GM21737 (cell line): ENCODE data around the gene KHDC4.

ENCODE experiments used
- ATAC-seq: cut with Tn5 transposase; IDR thresholded peaks from one replicate; pipeline ENCODE4 v1.9.1; 2021; ENCODE audit warnings: mild to moderate bottlenecking, moderate library complexity; ENCODE audit not compliant: unreplicated experiment

KHDC4 gene

GRCh38 chr1:155877945-155878344 lies 56.3 kb downstream of the KHDC4 start:
- no peak for ATAC-seq

- ATAC-seq: no peak
These were observed 60.4 kb downstream of the KHDC4 start for GRCh38 chr1:155873860-155874259.

DNA sequence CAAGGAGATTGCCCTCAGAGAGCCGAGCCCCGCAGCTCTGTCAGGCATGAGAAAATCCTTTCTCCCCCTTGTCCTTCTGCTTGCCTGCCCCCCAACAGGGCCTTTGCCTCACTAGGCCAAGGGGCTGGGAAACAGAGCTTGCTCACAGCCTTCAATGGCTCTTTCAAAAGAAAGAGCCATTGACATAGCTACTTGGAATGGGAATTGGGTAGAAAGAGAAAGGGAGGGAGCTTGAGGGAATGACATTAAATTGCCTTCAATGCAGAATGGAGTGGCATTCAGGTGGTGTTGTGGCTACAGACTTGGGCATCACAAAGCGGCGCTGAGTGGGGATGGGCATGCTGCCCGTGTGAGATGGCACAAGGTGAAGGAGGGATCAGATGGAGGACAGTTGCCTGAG lies 61.7 kb downstream of the KHDC4 start:
- no peak for ATAC-seq

GRCh38 chr1:155871390-155871789 lies 62.8 kb downstream of the KHDC4 start:
- no peak for ATAC-seq

GRCh38 chr1:155867766-155868165 lies 66.4 kb downstream of the KHDC4 start:
- no peak for ATAC-seq

DNA sequence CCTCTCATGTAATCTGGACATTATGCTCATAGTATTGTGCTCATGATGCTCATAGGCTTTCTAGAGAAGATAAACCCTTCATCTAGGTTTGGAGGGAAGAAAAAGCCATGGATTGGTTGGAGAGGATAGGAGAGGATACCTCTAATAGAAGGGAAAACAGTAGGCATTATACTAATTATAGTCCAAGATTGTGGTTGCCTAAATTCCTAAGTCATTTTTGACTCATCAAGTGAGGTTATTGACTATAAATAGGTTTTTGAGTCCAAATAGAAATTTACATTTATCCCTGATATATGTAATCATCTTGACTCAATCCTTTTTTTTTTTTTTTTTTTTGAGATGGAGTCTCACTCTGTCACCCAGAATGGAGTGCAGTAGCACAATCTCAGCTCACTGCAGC lies 69.8 kb downstream of the KHDC4 start:
- ATAC-seq: no peak
